Measurements from ENCODE around the gene CDHR1. TPM values are rescaled to one million over a fixed set of nuclear protein-coding genes. Genes with fewer than 3 reads are reported as not detected.

CDHR1 gene
- total RNA-seq, 4 donors from 2014 or later: 0.27 TPM; not detected in 3

DNA sequence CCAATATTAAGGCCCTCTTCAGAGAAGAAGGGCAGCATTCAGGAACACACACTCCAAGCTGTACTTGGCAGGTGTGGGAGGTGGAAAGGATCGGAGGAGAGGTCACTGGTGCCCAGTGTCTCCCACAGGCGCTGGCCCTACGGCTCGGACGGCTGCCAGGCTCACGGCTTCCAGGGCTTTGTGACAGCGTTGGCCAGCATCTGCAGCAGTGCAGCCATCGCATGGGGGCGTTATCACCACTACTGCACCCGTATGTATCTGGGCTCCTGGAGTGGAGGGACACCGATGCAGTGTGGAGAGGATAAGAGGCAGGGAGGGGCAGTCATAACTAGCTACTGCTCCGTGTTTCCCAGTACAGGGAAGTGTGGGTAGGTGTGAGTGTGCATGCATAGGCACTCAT lies 54.5 kb downstream of the CDHR1 start:
- no peaks in the 10 kb centered on the region for H3K9me3 ChIP-seq
- TF ChIP-seq CTCF (IDR thresholded peaks at IDR 0.05 in 4 of 5, conservative IDR thresholded peaks at IDR 0.05 in 1 of 5): no peak
- TF ChIP-seq POLR2A (IDR thresholded peaks at IDR 0.05): no peak
- H3K4me1 ChIP-seq: no peaks in the 10 kb centered on the region
- H3K27ac ChIP-seq: no peak overlapping the region
- intact Hi-C loops (cut with DNase I; ENCODE audit: low total_unique reads): no loop called here
- in situ Hi-C loops (cut with MboI; ENCODE audit: low sequenced_read_pairs in 4 of 4): no loop called here
- no peaks in the 10 kb centered on the region for H3K36me3 ChIP-seq
- H3K27me3 ChIP-seq: peaks cover 0 to 4% (median 0%) of the 10 kb centered on the region in 3 donors
- H3K4me3 ChIP-seq: no peak overlapping the region
- DNase-seq: no peak
- ATAC-seq: no peak

- no peak for ATAC-seq
These were observed 60.5 kb downstream of the CDHR1 start for GRCh38 chr10:84254552-84255478.

GRCh38 chr10:84256510-84257342 lies 62.4 kb downstream of the CDHR1 start:
- TF ChIP-seq POLR2A (IDR thresholded peaks at IDR 0.05): no peak
- peak in 3 of 5 experiments; percentile 8 to 47 (median 27) for TF ChIP-seq CTCF (IDR thresholded peaks at IDR 0.05 in 4 of 5, conservative IDR thresholded peaks at IDR 0.05 in 1 of 5)
- intact Hi-C loops (cut with DNase I; ENCODE audit: low total_unique reads): no loop called here
- DNase-seq (no peak), ATAC-seq (no peak)
- in situ Hi-C loops (cut with MboI; ENCODE audit: low sequenced_read_pairs in 4 of 4): no loop called here
- Histone ChIP-seq H3K27ac (no peak overlapping the region), H3K4me1 (no peaks in the 10 kb centered on the region), H3K36me3 (no peaks in the 10 kb centered on the region), H3K4me3 (no peak overlapping the region), H3K9me3 (no peaks in the 10 kb centered on the region), H3K27me3 (peaks cover 8 to 11% (median 8%) of the 10 kb centered on the region in 3 donors)

More at GRCh38 chr10:84254552-84255478, 60.5 kb downstream of the CDHR1 start:
- DNase-seq: no peak
- TF ChIP-seq POLR2A (IDR thresholded peaks at IDR 0.05) (no peak), CTCF (IDR thresholded peaks at IDR 0.05 in 4 of 5, conservative IDR thresholded peaks at IDR 0.05 in 1 of 5) (no peak)
- in situ Hi-C loops (cut with MboI; ENCODE audit: low sequenced_read_pairs in 4 of 4) (no loop called here), intact Hi-C loops (cut with DNase I; ENCODE audit: low total_unique reads) (no loop called here)
- no peaks in the 10 kb centered on the region for H3K4me1 ChIP-seq
- no peak overlapping the region for H3K27ac ChIP-seq
- no peaks in the 10 kb centered on the region for H3K9me3 ChIP-seq
- no peaks in the 10 kb centered on the region for H3K36me3 ChIP-seq
- H3K27me3 ChIP-seq: peaks cover 8 to 11% (median 8%) of the 10 kb centered on the region in 3 donors
- no peak overlapping the region for H3K4me3 ChIP-seq

- no peak overlapping the region for H3K4me3 ChIP-seq
- no peak overlapping the region for H3K27ac ChIP-seq
- intact Hi-C loops (cut with DNase I; ENCODE audit: low total_unique reads) (no loop called here), in situ Hi-C loops (cut with MboI; ENCODE audit: low sequenced_read_pairs in 4 of 4) (no loop called here)
- H3K9me3 ChIP-seq: no peaks in the 10 kb centered on the region
- DNase-seq (no peak), ATAC-seq (no peak)
- TF ChIP-seq POLR2A (IDR thresholded peaks at IDR 0.05): no peak
- TF ChIP-seq CTCF (IDR thresholded peaks at IDR 0.05 in 4 of 5, conservative IDR thresholded peaks at IDR 0.05 in 1 of 5): no peak
- peaks cover 8 to 11% (median 8%) of the 10 kb centered on the region in 3 donors for H3K27me3 ChIP-seq
- H3K36me3 ChIP-seq: no peaks in the 10 kb centered on the region
- H3K4me1 ChIP-seq: no peaks in the 10 kb centered on the region
These were observed 63.1 kb downstream of the CDHR1 start for GRCh38 chr10:84257343-84258020.

All from gastrocnemius medialis (tissue), 4 donors.